Stimulated activated CD4-positive, alpha-beta T cell treated with anti-CD3 and anti-CD28 coated beads, TNF-alpha, amount 100 ng/mL, for 4 hours (primary cell): ENCODE measurements around the gene KMT2B.

ENCODE experiments used
- DNase-seq, 3 experiments: peaks; one replicate each; pipeline ENCODE4 v3.0.0-alpha.2; 2020; ENCODE audit warnings: low read depth in 3 of 3

Gene KMT2B

DNA sequence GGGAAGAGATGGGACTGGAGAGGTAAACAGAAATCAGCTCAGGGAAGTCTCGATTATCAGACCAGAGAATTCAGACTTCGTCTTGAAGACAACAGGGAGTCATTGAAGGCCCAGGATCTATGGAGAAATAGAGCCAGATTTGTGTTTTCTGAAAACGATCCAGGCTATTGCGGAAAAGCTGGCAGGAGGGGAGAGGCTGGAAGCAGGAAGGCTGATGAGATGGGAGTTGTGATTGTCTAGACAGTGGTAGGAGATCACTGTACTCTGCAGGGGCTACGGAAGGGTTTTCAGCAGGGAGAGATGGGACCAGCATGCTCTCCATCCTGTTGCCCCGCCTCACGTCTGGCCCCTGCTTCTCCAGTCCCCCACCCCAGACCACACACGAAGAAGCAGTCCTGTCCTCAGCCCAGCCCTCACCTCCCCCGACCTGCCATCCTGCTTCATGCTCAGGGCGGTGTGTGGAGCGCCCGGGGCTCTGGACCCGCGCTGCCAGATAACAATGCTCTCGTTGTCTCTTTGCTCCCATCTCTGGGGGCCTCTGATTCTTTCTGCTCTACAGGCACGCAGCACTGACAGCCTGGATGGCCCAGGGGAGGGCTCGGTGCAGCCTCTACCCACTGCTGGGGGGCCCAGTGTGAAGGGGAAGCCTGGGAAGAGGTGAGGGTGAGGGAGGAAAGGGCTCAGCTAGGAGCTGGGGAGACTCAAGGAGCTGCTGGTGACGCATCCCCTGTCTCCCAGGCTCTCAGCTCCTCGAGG lies 59.5 kb downstream of the KMT2B start:
- no peak for DNase-seq

- no peak for DNase-seq
Measured at GRCh38 chr19:35777961-35778360, 60.2 kb downstream of the KMT2B start.

DNA sequence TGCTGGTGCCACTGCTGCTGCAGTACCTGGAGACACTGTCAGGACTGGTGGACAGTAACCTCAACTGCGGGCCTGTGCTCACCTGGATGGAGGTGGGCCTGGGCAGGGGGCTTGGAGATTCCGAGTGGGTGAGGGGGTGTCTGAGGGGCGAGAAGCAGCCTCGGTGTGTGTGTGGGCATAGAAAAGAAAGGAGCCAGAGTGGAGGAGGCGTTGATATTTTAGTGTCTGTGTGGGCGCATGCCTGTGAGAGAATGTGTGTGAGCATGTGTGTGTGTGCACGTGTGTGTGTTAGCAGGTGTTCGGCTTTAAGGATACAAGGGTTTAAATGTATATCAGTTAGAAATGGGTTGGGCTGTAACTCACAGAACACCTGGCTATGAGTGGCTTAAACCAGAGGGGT lies 61.2 kb downstream of the KMT2B start:
- DNase-seq, result no peak

DNA sequence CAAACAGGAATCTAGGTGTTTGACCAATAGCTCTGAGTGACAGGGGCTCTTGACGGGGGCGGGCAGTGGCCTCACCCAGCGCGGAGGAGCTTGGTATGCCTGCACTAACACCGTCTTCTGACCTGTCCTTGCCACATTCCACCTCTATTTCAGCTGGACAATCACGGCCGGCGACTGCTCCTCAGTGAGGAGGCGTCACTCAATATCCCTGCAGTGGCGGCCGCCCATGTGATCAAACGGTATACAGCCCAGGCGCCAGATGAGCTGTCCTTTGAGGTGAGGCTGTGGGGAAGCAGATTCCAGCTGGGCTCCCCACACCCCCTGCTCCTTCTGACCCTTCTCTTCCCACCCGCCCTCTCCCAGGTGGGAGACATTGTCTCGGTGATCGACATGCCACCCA lies 62.3 kb downstream of the KMT2B start:
- DNase-seq, result no peak

DNA sequence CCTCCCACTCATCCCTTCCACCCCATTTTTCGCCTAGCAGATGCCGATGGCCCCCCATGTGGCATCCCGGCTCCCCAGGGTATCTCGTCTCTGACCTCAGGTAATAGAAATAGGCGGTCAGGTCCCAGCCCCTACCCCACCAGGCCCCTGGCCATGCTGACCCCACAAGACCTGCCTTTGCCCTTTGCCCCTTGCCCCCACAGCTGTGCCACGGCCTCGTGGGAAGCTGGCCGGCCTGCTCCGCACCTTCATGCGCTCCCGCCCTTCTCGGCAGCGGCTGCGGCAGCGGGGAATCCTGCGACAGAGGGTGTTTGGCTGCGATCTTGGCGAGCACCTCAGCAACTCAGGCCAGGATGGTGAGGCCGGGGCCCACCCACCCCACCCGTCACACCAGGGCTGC lies 62.9 kb downstream of the KMT2B start:
- DNase-seq, result no peak

DNA sequence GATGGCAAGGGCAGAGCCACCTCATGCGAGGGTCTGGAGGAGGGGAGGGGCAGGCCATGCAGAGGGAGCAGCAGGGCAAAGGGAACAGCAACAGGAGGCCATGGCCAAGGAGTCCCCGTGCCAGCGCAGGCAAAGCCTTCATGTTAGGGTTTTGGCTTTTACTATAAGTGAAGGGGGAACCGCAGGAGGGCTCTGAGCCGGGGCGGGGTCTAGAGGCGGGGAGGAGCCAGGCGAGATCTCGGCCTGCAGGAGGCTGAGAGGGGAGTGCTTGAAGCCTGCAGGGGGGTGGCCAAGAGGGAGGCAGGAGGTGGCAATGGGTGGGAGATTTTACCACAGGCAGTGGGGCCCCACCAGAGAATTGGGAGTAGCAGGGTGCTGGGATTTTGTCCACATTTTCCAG lies 63.8 kb downstream of the KMT2B start:
- no peak for DNase-seq

DNA sequence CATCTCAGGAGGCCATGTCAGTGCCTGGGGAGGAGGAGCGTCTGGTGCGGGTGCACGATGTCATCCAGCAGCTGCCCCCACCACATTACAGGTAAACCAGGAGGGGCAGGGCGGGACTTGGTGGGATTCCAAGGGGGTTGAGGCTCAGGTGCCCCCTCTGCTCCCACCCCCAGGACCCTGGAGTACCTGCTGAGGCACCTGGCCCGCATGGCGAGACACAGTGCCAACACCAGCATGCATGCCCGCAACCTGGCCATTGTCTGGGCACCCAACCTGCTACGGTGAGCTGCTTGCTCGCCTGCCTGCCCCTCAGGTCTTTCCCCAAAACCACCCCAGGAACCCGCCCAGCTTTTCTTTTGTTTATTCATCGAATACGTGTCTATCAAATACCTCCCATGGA lies 64.8 kb downstream of the KMT2B start:
- no peak for DNase-seq

DNA sequence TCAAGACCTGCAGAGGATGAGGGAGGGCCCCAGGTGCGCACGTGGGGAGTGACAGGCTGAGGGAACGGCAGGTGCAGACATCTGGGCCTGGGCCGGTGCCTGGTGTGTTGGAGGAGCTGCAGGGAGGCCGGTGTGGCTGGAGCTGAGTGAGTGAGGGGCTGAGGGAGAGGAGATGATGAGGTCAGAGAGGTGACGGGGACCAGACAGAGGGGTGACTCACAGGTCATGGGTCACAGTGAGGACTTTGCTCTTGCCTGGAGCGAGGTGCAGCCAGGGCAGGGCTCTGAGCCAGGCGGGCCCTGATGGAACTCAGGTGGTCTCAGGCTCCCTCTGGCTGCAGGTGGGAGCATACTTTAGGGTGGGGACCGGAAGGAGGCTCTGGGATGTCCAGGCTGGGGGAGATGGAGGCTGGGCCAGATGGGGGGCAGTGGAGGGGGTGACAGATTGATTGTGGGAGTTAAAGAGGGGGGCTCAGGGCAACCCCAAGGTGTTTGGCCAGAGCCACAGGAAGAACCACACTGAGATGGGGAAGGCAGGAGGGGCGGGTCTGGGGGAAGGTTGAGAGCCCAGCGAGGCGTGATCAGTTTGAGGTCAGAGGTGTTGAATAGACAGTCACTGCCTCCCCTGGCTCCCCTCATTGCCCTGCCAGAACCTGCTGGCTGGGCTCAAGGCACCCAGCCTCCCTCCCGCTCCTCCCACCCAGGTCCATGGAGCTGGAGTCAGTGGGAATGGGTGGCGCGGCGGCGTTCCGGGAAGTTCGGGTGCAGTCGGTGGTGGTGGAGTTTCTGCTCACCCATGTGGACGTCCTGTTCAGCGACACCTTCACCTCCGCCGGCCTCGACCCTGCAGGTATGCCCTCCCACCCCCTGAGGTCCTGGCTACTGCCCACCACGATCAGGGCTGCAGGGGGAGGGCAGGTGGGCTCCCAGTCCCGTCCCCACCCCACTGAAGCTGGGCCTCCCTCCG lies 65.9 kb downstream of the KMT2B start:
- DNase-seq, result no peak

- no peak for DNase-seq
Measured at GRCh38 chr19:35784503-35785338, 66.9 kb downstream of the KMT2B start.

- DNase-seq, result no peak
Measured at GRCh38 chr19:35785339-35785627, 67.5 kb downstream of the KMT2B start.

DNA sequence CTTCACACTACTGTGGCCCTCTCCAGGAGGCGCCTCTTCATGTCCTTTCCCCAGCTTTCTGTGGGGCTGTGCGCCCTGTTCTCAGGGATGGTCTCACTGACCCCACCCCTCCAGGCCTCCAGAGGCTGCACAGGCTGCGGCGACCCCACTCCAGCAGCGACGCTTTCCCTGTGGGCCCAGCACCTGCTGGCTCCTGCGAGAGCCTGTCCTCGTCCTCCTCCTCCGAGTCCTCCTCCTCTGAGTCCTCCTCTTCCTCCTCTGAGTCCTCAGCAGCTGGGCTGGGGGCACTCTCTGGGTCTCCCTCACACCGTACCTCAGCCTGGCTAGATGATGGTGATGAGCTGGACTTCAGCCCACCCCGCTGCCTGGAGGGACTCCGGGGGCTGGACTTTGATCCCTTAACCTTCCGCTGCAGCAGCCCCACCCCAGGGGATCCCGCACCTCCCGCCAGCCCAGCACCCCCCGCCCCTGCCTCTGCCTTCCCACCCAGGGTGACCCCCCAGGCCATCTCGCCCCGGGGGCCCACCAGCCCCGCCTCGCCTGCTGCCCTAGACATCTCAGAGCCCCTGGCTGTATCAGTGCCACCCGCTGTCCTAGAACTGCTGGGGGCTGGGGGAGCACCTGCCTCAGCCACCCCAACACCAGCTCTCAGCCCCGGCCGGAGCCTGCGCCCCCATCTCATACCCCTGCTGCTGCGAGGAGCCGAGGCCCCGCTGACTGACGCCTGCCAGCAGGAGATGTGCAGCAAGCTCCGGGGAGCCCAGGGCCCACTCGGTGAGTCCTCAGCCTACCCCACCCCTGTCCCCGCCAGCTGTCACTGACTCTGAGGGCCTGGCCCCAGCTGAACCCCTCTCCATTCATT lies 68.7 kb downstream of the KMT2B start:
- no peak for DNase-seq

DNA sequence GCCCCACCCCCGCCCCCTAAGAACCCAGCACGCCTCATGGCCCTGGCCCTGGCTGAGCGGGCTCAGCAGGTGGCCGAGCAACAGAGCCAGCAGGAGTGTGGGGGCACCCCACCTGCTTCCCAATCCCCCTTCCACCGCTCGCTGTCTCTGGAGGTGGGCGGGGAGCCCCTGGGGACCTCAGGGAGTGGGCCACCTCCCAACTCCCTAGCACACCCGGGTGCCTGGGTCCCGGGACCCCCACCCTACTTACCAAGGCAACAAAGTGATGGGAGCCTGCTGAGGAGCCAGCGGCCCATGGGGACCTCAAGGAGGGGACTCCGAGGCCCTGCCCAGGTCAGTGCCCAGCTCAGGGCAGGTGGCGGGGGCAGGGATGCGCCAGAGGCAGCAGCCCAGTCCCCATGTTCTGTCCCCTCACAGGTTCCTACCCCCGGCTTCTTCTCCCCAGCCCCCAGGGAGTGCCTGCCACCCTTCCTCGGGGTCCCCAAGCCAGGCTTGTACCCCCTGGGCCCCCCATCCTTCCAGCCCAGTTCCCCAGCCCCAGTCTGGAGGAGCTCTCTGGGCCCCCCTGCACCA lies 69.5 kb downstream of the KMT2B start:
- DNase-seq, result no peak
